Stimulated activated CD4-positive, alpha-beta T cell treated with anti-CD3 and anti-CD28 coated beads, Interleukin-2, amount 100 ng/mL, for 48 hours (primary cell): ENCODE measurements around the gene CERS6.

Source experiments
- DNase-seq, 2 donors: peaks; one replicate each; pipeline ENCODE4 v3.0.0-alpha.2; 2020

Gene CERS6

GRCh38 chr2:168814046-168814445 lies 358.0 kb downstream of the CERS6 start:
- DNase-seq = no peak

- DNase-seq = no peak
These were observed 359.2 kb downstream of the CERS6 start for GRCh38 chr2:168814939-168815907.

- DNase-seq = no peak
These were observed 360.3 kb downstream of the CERS6 start for GRCh38 chr2:168816369-168816768.

- no peak for DNase-seq
These were observed 363.1 kb downstream of the CERS6 start for GRCh38 chr2:168819050-168819715.

GRCh38 chr2:168819829-168820489 lies 363.9 kb downstream of the CERS6 start:
- DNase-seq = no peak

GRCh38 chr2:168821577-168821976 lies 365.5 kb downstream of the CERS6 start:
- DNase-seq = no peak

- DNase-seq = no peak
These were observed 365.9 kb downstream of the CERS6 start for GRCh38 chr2:168821992-168822391.
